Lung (tissue), 12 donors: Measurements from ENCODE around the gene NCOA1. TPM values are rescaled to one million over a fixed set of nuclear protein-coding genes. Genes with fewer than 3 reads are reported as not detected.
A peak's percentile ranks its signal among the peaks of the same experiment; 100 is the strongest.

Experiments used
- ATAC-seq: fragments of 200-7000 bp; cut with Tn5 transposase; one replicate; pipeline ENCODE4 v1.9.1; 2020; ENCODE audit warnings: moderate number of reproducible peaks; ENCODE audit not compliant: insufficient read depth, low FRiP score
- DNase-seq, 3 donors: peaks; one replicate each; pipeline ENCODE4 v3.0.0-alpha.2; 2013 to 2017
- H3K27ac ChIP-seq, 2 donors: one replicate each; pipeline ENCODE4 v1.5.1; 2013; ENCODE audit warnings: mild to moderate bottlenecking in 2 of 2, moderate library complexity in 2 of 2, control low read depth in 1 of 2, inconsistent platforms in 1 of 2, low read depth in 1 of 2, low read length in 1 of 2
- H3K27me3 ChIP-seq, 3 donors: one replicate each; pipeline ENCODE4 v1.5.1; 2013; ENCODE audit warnings: low read length in 2 of 3; ENCODE audit not compliant: control insufficient read depth in 3 of 3, insufficient read depth in 3 of 3
- H3K36me3 ChIP-seq, 4 donors: one replicate each; pipeline ENCODE4 v1.5.1; 2013; ENCODE audit warnings: low read length in 4 of 4, mild to moderate bottlenecking in 1 of 4, moderate library complexity in 1 of 4; ENCODE audit not compliant: control insufficient read depth in 4 of 4, insufficient read depth in 4 of 4
- H3K4me1 ChIP-seq, 5 donors: one replicate each; pipeline ENCODE4 v1.5.1; 2013; ENCODE audit warnings: low read length in 5 of 5, mild to moderate bottlenecking in 2 of 5, moderate library complexity in 1 of 5; ENCODE audit not compliant: control insufficient read depth in 5 of 5, insufficient read depth in 5 of 5
- H3K4me3 ChIP-seq: one replicate; pipeline ENCODE4 v1.5.1; 2013; ENCODE audit warnings: mild to moderate bottlenecking, control low read depth, moderate library complexity
- H3K9ac ChIP-seq, 2 donors: one replicate each; pipeline ENCODE4 v1.5.1; 2013; ENCODE audit warnings: low read length in 2 of 2, control low read depth in 1 of 2; ENCODE audit not compliant: insufficient read depth in 1 of 2
- H3K9me3 ChIP-seq, 4 donors: one replicate each; pipeline ENCODE4 v1.5.1; 2013; ENCODE audit warnings: low read length in 3 of 4, mild to moderate bottlenecking in 1 of 4, moderate library complexity in 1 of 4; ENCODE audit not compliant: control insufficient read depth in 4 of 4, insufficient read depth in 3 of 4
- WGBS, 2 donors: extraction: QIAGEN DNeasy Blood & Tissue Kit; methylation state at CpG; one replicate each; pipeline ENCODE4 v1.1.7; 2013; 5-methylcytosine and 5-hydroxymethylcytosine counted together
- polyA plus RNA-seq, 2 donors: library from polyadenylated mRNA; stranded (reverse); fragments of 200-250 nt; gene quantifications; one replicate each; pipeline ENCODE4 v1.2.1, GENCODE V29; 2013
- total RNA-seq, 2 donors: library from RNA; depleted of rRNA in 1 of 2; stranded (reverse); fragments of >200 nt in 1 of 2; gene quantifications; one replicate each; pipeline ENCODE4 v1.2.1, GENCODE V29; 2014 to 2021
- TF ChIP-seq, protein P1 (sequence below): IDR thresholded peaks from 2 replicates; pipeline ENCODE4 v1.5.1; 2012; ENCODE audit warnings: mild to moderate bottlenecking; ENCODE audit errors: control extremely low read depth, extremely low read depth
- donor health status: control.
- donor health status: control.
- donor health status: Bipolar disorder and iron deficiency.
- donor health status: healthy.
- donor health status: DM: yes; HTN: yes; CAD: no.

The NCOA1 gene
- total and polyA plus RNA-seq, 4 donors, result 8.3 to 123 (median 27.3) TPM

DNA sequence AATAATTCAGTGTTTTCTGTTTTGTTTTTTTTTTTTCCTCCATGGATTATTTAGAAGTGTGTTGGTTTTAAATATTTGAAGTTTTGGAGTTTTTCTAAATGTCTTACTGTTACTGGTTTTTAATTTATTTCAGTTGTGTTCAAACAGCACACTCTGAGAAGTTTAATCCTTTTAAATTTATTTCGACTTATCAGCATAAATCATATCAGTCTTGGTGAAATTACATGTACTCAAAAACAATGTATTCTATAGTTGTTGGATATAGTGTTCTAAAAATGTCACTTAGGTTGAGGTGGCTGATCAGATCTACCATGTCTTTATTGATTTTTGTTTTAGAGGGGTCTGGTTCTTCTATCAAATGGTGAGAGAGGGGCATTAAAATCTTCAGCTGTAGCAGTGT, 134.7 kb downstream of the NCOA1 start:
- Histone ChIP-seq H3K4me3 (no peak overlapping the region), H3K4me1 (peaks cover 2 to 18% (median 9%) of the 10 kb centered on the region in 5 donors)
- WGBS, 2 donors, result 95 to 98% methylated on average over 1 of the region's 1 CpG

DNA sequence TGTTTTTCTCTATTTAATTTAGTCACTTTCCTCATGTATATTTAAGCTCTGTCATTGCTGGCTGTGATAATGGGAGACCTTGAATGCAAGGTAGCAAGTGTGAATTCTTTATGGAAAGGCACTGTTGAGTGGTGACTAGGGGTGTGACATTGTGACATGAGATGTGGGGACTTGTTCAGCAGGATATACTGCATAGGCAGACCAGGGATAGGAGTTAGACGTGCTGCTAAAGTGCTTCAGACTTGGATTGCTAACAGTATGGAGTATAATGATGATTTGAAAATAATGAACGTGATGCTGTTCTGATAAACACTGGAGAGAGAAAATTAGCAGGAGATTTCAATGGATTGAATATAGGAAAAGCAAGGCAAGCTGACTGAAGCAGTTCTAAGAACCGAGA, 135.1 kb downstream of the NCOA1 start:
- Histone ChIP-seq H3K4me3 (no peak overlapping the region), H3K27me3 (no peaks in the 10 kb centered on the region), H3K9me3 (no peaks in the 10 kb centered on the region), H3K4me1 (peaks cover 2 to 18% (median 9%) of the 10 kb centered on the region in 5 donors), H3K36me3 (no peaks in the 10 kb centered on the region), H3K27ac (no peak overlapping the region), H3K9ac (no peak overlapping the region)
- TF ChIP-seq, protein P1, sequence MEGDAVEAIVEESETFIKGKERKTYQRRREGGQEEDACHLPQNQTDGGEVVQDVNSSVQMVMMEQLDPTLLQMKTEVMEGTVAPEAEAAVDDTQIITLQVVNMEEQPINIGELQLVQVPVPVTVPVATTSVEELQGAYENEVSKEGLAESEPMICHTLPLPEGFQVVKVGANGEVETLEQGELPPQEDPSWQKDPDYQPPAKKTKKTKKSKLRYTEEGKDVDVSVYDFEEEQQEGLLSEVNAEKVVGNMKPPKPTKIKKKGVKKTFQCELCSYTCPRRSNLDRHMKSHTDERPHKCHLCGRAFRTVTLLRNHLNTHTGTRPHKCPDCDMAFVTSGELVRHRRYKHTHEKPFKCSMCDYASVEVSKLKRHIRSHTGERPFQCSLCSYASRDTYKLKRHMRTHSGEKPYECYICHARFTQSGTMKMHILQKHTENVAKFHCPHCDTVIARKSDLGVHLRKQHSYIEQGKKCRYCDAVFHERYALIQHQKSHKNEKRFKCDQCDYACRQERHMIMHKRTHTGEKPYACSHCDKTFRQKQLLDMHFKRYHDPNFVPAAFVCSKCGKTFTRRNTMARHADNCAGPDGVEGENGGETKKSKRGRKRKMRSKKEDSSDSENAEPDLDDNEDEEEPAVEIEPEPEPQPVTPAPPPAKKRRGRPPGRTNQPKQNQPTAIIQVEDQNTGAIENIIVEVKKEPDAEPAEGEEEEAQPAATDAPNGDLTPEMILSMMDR, result no peak
- 67 to 79% methylated on average over 3 of the region's 3 CpGs for WGBS, 2 donors
- DNase-seq, result peak; percentile 23 to 77 (median 58)
- ATAC-seq, result no peak

More for the DNA sequence above, 134.7 kb downstream of the NCOA1 start:
- Histone ChIP-seq H3K9ac (no peak overlapping the region), H3K27me3 (no peaks in the 10 kb centered on the region), H3K9me3 (no peaks in the 10 kb centered on the region), H3K36me3 (no peaks in the 10 kb centered on the region), H3K27ac (no peak overlapping the region)
- ATAC-seq, result no peak
- TF ChIP-seq, protein P1, result no peak
- no peak for DNase-seq

DNA sequence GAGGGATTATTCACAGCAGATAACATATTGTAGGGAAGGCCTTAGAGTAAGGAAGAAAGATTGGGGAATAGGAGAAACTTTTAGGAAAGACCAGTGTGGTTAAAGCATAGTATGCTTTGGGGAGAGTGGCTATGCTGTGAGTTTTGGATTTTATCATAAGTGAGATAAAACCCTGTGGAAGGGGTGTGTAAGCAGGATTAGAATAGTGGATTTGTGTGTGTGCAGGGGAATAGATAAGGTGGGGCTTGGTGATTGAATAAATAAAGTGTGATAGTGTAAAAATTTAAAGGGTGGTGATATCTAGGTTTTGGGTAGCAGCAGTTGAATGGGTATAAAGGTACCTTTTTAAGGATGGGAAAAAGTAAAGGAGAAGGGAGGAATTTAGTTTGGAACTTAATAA, 137.7 kb downstream of the NCOA1 start:
- no peaks in the 10 kb centered on the region for H3K9me3 ChIP-seq
- no peak overlapping the region for H3K9ac ChIP-seq
- no peaks in the 10 kb centered on the region for H3K36me3 ChIP-seq
- peaks cover 0 to 18% (median 7%) of the 10 kb centered on the region in 5 donors for H3K4me1 ChIP-seq
- no peak for ATAC-seq
- no peak overlapping the region for H3K4me3 ChIP-seq
- H3K27ac ChIP-seq, result no peak overlapping the region
- H3K27me3 ChIP-seq, result no peaks in the 10 kb centered on the region
- no peak for DNase-seq
- TF ChIP-seq, protein P1, result no peak

DNA sequence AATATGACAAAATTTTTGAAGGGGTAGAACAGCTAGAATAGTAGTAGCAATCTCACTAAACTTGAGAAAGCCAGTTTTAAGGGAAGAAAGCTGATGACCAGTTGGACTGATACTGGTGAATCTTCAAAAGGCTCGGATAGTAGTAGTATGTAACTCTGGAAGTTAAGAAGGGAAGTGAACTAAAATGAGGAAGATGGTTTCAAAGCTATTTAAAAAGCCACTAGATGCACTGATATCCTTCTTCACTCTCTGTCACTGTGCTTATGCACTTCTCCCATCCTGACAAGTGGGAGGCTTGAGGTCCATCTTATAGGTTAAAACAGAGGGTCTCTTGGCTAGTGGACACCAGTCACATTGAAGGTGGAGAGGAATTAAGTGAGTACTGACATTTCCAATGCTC, 141.1 kb downstream of the NCOA1 start:
- Histone ChIP-seq H3K9me3 (no peaks in the 10 kb centered on the region), H3K4me1 (peaks cover 0 to 11% (median 0%) of the 10 kb centered on the region in 5 donors), H3K36me3 (no peaks in the 10 kb centered on the region), H3K9ac (no peak overlapping the region), H3K4me3 (no peak overlapping the region), H3K27ac (no peak overlapping the region), H3K27me3 (no peaks in the 10 kb centered on the region)
- ATAC-seq, result no peak
- TF ChIP-seq, protein P1, result no peak
- no peak for DNase-seq
- WGBS, 2 donors, result 32 to 70% methylated on average over 1 of the region's 1 CpG
